Liver (tissue), 9 donors: ENCODE results near the gene MEGF10. TPM values are rescaled to one million over a fixed set of nuclear protein-coding genes. Genes with fewer than 3 reads are reported as not detected.

ENCODE experiments used
- DNase-seq: peaks from one replicate; pipeline ENCODE4 v3.0.0-alpha.2; 2017; ENCODE audit warnings: low spot score
- H3K27ac ChIP-seq, 2 donors: one replicate each; pipeline ENCODE4 v1.7.0; 2013; ENCODE audit warnings: inconsistent platforms in 2 of 2, low read length in 2 of 2, control low read depth in 1 of 2, low read depth in 1 of 2, mild to moderate bottlenecking in 1 of 2
- H3K27me3 ChIP-seq, 4 donors: one replicate each; pipeline versions ENCODE4 v1.6.1 to v1.7.0; 2013; ENCODE audit warnings: low read length in 3 of 4, inconsistent platforms in 1 of 4, mild to moderate bottlenecking in 1 of 4, moderate library complexity in 1 of 4; ENCODE audit not compliant: control insufficient read depth in 4 of 4, insufficient read depth in 4 of 4
- H3K36me3 ChIP-seq, 4 donors: one replicate each; pipeline versions ENCODE4 v1.6.1 to v1.7.0; 2013; ENCODE audit warnings: low read length in 3 of 4, mild to moderate bottlenecking in 3 of 4, low read depth in 1 of 4, moderate library complexity in 1 of 4; ENCODE audit not compliant: control insufficient read depth in 4 of 4, insufficient read depth in 3 of 4
- H3K4me1 ChIP-seq, 4 donors: one replicate each; pipeline versions ENCODE4 v1.6.1 to v1.7.0; 2013; ENCODE audit warnings: low read length in 3 of 4, mild to moderate bottlenecking in 3 of 4, moderate library complexity in 1 of 4; ENCODE audit not compliant: control insufficient read depth in 4 of 4, insufficient read depth in 4 of 4
- H3K4me3 ChIP-seq, 3 donors: one replicate each; pipeline versions ENCODE4 v1.6.1 to v1.7.0; 2013; ENCODE audit warnings: low read length in 3 of 3, control low read depth in 1 of 3, low read depth in 1 of 3, mild to moderate bottlenecking in 1 of 3
- H3K9ac ChIP-seq, 2 donors: one replicate each; pipeline ENCODE4 v1.7.0; 2013; ENCODE audit warnings: low read length in 2 of 2, mild to moderate bottlenecking in 2 of 2, moderate library complexity in 2 of 2, control low read depth in 1 of 2, low read depth in 1 of 2
- H3K9me3 ChIP-seq, 4 donors: one replicate each; pipeline versions ENCODE4 v1.6.1 to v1.7.0; 2013; ENCODE audit warnings: low read length in 3 of 4; ENCODE audit not compliant: control insufficient read depth in 4 of 4
- ATF3 ChIP-seq: IDR thresholded peaks from 2 replicates; pipeline ENCODE4 v1.6.1; 2016; ENCODE audit warnings: antibody characterized with exemption
- CTCF ChIP-seq: fragments of 150-350 bp; IDR thresholded peaks from 2 replicates; pipeline ENCODE4 v1.5.1; 2017; ENCODE audit warnings: improper control_type of control experiment, low read depth, low read length; ENCODE audit not compliant: missing input control
- EGR1 ChIP-seq, 2 donors: IDR thresholded peaks; 2 replicates each; pipeline ENCODE4 v1.6.1; 2016 to 2018; ENCODE audit warnings: antibody characterized with exemption in 2 of 2, low read depth in 2 of 2
- FOXA1 ChIP-seq: IDR thresholded peaks from 2 replicates; pipeline ENCODE4 v1.6.1; 2016; ENCODE audit warnings: antibody characterized with exemption
- FOXA2 ChIP-seq: IDR thresholded peaks from 2 replicates; pipeline ENCODE4 v1.6.1; 2016; ENCODE audit warnings: antibody characterized with exemption
- GABPA ChIP-seq, 2 donors: IDR thresholded peaks in 1 of 2; conservative IDR thresholded peaks in 1 of 2; 2 replicates each; pipeline ENCODE4 v1.6.1; 2016; ENCODE audit warnings: antibody characterized with exemption in 2 of 2, mild to moderate bottlenecking in 1 of 2, moderate library complexity in 1 of 2
- HNF4A ChIP-seq, 2 donors: conservative IDR thresholded peaks; 2 replicates each; pipeline ENCODE4 v1.6.1; 2016; ENCODE audit warnings: antibody characterized with exemption in 2 of 2, mild to moderate bottlenecking in 2 of 2
- HNF4G ChIP-seq: IDR thresholded peaks from 2 replicates; pipeline ENCODE4 v1.6.1; 2016; ENCODE audit warnings: antibody characterized with exemption
- JUND ChIP-seq, 2 donors: IDR thresholded peaks; 2 replicates each; pipeline ENCODE4 v1.6.1; 2016; ENCODE audit warnings: antibody characterized with exemption in 2 of 2
- MAX ChIP-seq: IDR thresholded peaks from 2 replicates; pipeline ENCODE4 v1.6.1; 2016; ENCODE audit warnings: antibody characterized with exemption
- NR2F2 ChIP-seq: IDR thresholded peaks from 2 replicates; pipeline ENCODE4 v1.6.1; 2016; ENCODE audit warnings: antibody characterized with exemption
- RAD21 ChIP-seq, 2 donors: IDR thresholded peaks; 2 replicates each; pipeline ENCODE4 v1.6.1; 2016; ENCODE audit warnings: antibody characterized with exemption in 2 of 2, mild to moderate bottlenecking in 2 of 2
- REST ChIP-seq: IDR thresholded peaks from 2 replicates; pipeline ENCODE4 v1.6.1; 2016; ENCODE audit warnings: antibody characterized with exemption, mild to moderate bottlenecking
- RXRA ChIP-seq, 2 donors: IDR thresholded peaks; 2 replicates each; pipeline ENCODE4 v1.6.1; 2017 to 2018; ENCODE audit warnings: antibody characterized with exemption in 2 of 2, mild to moderate bottlenecking in 1 of 2
- SP1 ChIP-seq: IDR thresholded peaks from 2 replicates; pipeline ENCODE4 v1.6.1; 2018; ENCODE audit warnings: antibody characterized with exemption, mild to moderate bottlenecking
- TAF1 ChIP-seq: conservative IDR thresholded peaks from 2 replicates; pipeline ENCODE4 v1.6.1; 2016; ENCODE audit warnings: antibody characterized with exemption, mild to moderate bottlenecking
- YY1 ChIP-seq: IDR thresholded peaks from 2 replicates; pipeline ENCODE4 v1.6.1; 2016; ENCODE audit warnings: antibody characterized with exemption, mild to moderate bottlenecking
- ZBTB33 ChIP-seq: IDR thresholded peaks from 2 replicates; pipeline ENCODE4 v1.6.1; 2016; ENCODE audit warnings: antibody characterized with exemption
- WGBS: extraction: QIAGEN DNeasy Blood & Tissue Kit; methylation state at CpG from one replicate; pipeline ENCODE4 v1.1.7; 2013; 5-methylcytosine and 5-hydroxymethylcytosine counted together
- polyA plus RNA-seq, 2 donors: library from polyadenylated mRNA; stranded (reverse) in 1 of 2; unstranded in 1 of 2; fragments of 200-250 nt in 1 of 2; fragments of >200 nt in 1 of 2; fragmentation: Nextera tagmentation in 1 of 2; extraction: Ambion mirVana in 1 of 2; gene quantifications; one replicate each; pipeline versions ENCODE4 v1.2.1 to v1.2.3, GENCODE V29; 2013 to 2015
- total RNA-seq, 2 donors: library from RNA; depleted of rRNA; stranded (reverse); fragments of >200 nt; gene quantifications; one replicate each; pipeline ENCODE4 v1.2.3, GENCODE V29; 2014
- donor health status: healthy.
- donor health status: healthy.
- donor health status: healthy.
- donor health status: healthy.
- donor health status: healthy.

MEGF10 gene
- total and polyA plus RNA-seq, 4 donors, result 0.05 to 1.0 (median 0.33) TPM; not detected in 1

- H3K9me3 ChIP-seq, result no peaks in the 10 kb centered on the region
- H3K4me1 ChIP-seq, result peaks cover 0 to 3% (median 1%) of the 10 kb centered on the region in 4 donors
- no peak overlapping the region for H3K4me3 ChIP-seq
- TF ChIP-seq SP1 (no peak), HNF4A (conservative IDR thresholded peaks at IDR 0.05) (no peak), ZBTB33 (no peak), RXRA (IDR thresholded peaks at IDR 0.05) (no peak), EGR1 (IDR thresholded peaks at IDR 0.05; ENCODE audit: low read depth in 2 of 2) (no peak), GABPA (IDR thresholded peaks at IDR 0.05 in 1 of 2, conservative IDR thresholded peaks at IDR 0.05 in 1 of 2) (no peak), REST (no peak), HNF4G (no peak), NR2F2 (no peak), RAD21 (IDR thresholded peaks at IDR 0.05) (no peak), ATF3 (no peak), YY1 (no peak), JUND (IDR thresholded peaks at IDR 0.05) (no peak), FOXA1 (no peak), FOXA2 (no peak), CTCF (no peak), MAX (no peak), TAF1 (no peak)
- no peaks in the 10 kb centered on the region for H3K36me3 ChIP-seq
- no peak overlapping the region for H3K27ac ChIP-seq
- H3K9ac ChIP-seq, result no peak overlapping the region
- no peaks in the 10 kb centered on the region for H3K27me3 ChIP-seq
- WGBS, result 95% methylated on average over 3 of the region's 3 CpGs
- no peak for DNase-seq
These were observed 113.6 kb downstream of the MEGF10 start for GRCh38 chr5:127404190-127404589.
